ENCODE measurements around the gene RNF13.
A peak's percentile ranks its signal among the peaks of the same experiment; 100 is the strongest.
"Not testable (repeated sequence)": the region's sequence is repeated elsewhere in the genome, so short reads cannot be mapped to it uniquely, and the experiment has no call there.

Gene RNF13

DNA sequence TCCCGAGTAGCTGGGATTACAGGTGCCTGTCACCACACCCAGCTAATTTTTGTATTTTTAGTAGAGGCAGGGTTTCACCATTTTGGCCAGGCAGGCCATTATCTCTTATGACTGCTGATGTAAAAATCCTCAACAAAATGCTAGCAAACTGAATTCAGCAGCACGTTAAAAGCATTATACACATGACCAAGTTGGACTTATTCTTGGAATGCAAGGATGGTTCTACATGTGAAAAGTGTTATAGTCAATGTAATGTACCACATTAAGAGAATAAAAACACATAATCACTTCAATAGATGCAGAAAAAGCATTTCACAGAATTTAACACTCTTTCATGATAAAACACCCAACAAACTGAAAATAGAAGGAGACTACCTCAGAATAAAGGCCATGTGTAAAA, 20.2 kb downstream of the RNF13 start:
- Mint-ChIP-seq H3K27me3 (no peaks in the 10 kb centered on the region), H3K9me3 (peaks cover 59% of the 10 kb centered on the region), H3K27ac (no peak overlapping the region), H3K4me1 (ENCODE audit: low read depth) (peaks cover 6% of the 10 kb centered on the region), H3K4me3 (no peak overlapping the region), H3K36me3 (ENCODE audit: low read depth) (peaks cover 82% of the 10 kb centered on the region)
- intact Hi-C loops (cut with micrococcal nuclease): no loop called here

DNA sequence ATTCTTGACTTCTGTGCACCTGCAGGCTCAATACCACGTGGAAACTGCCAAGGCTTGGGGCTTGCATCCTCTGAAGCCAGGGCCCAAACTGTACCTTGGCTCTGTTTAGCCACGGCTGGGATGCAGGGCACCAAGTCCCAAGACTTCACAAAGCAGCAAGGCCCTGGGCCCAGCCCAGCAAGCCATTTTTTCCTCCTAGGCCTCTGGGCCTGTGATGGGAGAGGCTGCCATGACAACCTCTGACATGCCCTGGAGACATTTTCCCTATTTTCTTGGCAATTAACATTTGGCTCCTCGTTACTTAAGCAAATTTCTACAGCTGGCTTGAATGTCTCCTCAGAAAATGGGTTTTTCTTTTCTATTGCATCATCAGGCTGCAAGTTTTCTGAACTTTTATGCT, 25.5 kb downstream of the RNF13 start:
- peaks cover 67% of the 10 kb centered on the region for H3K36me3 Mint-ChIP-seq (ENCODE audit: low read depth)
- intact Hi-C loops (cut with micrococcal nuclease): not testable (repeated sequence)
- H3K9me3 Mint-ChIP-seq: peaks cover 33% of the 10 kb centered on the region

DNA sequence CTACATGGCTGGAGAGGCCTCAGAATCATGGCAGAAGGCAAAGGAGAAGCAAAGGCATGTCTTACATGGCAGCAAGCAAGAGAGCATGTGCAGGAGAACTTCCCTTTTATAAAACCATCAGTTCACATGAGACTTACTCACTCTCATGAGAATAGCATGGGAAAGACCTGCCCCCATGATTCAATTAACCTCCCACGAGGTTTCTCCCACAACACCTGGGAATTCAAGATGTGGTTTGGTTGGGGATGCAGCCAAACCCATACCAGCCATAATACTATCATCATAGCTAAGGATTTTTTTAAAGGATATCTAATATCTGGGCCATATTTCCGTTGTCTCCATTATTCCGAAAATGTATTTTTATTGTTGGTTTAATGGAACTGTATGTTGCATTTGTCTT, 26.5 kb downstream of the RNF13 start:
- H3K27me3 Mint-ChIP-seq; H3K27ac Mint-ChIP-seq; intact Hi-C loops (cut with micrococcal nuclease); H3K4me3 Mint-ChIP-seq: not testable (repeated sequence)
- peaks cover 26% of the 10 kb centered on the region for H3K9me3 Mint-ChIP-seq
- H3K36me3 Mint-ChIP-seq (ENCODE audit: low read depth): peaks cover 63% of the 10 kb centered on the region
- peaks cover 33% of the 10 kb centered on the region for H3K4me1 Mint-ChIP-seq (ENCODE audit: low read depth)

More for the DNA sequence above, 25.5 kb downstream of the RNF13 start:
- not testable (repeated sequence) for H3K4me3 Mint-ChIP-seq, H3K27ac Mint-ChIP-seq, H3K27me3 Mint-ChIP-seq
- H3K4me1 Mint-ChIP-seq (ENCODE audit: low read depth): peaks cover 25% of the 10 kb centered on the region

DNA sequence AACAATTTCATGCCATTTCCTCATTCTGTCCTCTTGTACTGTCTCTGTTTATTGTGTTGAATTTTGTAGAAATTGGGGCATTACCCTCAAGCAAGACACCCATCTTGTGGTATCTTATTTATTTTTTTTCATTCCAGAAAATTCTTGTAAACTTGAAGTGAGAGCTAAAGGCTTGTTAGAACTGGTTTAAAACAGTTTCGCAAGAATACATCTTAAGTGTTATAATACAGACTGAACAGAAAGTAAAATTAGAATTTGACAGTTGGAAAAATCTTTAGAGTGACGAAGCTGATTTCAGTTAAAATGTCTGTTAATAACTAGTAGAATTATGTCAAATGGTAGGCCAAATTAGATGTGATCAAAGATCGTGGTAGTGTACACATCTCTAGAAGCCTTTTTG, 26.9 kb downstream of the RNF13 start:
- peaks cover 61% of the 10 kb centered on the region for H3K36me3 Mint-ChIP-seq (ENCODE audit: low read depth)
- peaks cover 22% of the 10 kb centered on the region for H3K9me3 Mint-ChIP-seq
- H3K27ac Mint-ChIP-seq: no peak overlapping the region
- no peaks in the 10 kb centered on the region for H3K27me3 Mint-ChIP-seq
- peaks cover 36% of the 10 kb centered on the region for H3K4me1 Mint-ChIP-seq (ENCODE audit: low read depth)
- intact Hi-C loops (cut with micrococcal nuclease): no loop called here
- H3K4me3 Mint-ChIP-seq: no peak overlapping the region

DNA sequence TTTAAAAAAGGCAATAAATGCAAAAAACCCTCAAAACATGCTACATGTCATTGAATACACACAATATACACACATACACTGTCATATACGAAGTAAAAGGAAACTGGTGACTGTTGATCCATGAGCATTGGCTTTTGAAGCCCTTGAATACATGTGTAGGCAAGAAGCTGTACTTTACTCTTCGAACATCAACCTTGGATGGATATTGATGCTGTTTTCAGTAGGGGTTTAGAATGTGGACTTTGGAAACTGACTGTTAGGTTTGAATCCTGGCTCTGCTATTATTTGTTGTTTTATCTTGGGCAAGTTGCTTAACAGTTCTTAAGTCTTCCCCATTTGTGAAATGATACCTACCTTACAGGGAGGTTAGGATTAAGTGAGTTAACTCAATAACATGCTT, 30.5 kb downstream of the RNF13 start:
- H3K27ac Mint-ChIP-seq: no peak overlapping the region
- H3K9me3 Mint-ChIP-seq: peaks cover 12% of the 10 kb centered on the region
- intact Hi-C loops (cut with micrococcal nuclease): no loop called here
- peaks cover 58% of the 10 kb centered on the region for H3K4me1 Mint-ChIP-seq (ENCODE audit: low read depth)
- H3K36me3 Mint-ChIP-seq (ENCODE audit: low read depth): peaks cover 60% of the 10 kb centered on the region
- no peak overlapping the region for H3K4me3 Mint-ChIP-seq
- H3K27me3 Mint-ChIP-seq: no peaks in the 10 kb centered on the region

DNA sequence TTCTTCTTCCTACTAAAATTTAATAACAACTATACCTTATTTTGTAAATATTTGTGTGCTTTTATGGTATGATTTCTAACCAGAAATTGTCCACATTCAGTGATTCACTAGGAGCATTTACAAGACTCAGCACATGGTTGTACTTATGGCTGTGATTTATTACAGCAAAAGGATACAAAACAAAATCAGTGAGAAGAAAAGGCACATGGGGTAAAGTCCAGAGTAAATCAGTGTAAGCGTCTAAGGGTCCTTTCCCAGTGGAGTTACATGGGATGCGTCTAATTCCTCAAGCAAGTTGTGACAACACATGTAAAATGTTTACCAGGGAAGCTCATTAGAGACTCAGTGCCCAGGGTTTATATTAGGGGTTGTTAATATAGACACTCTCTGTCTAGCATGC, 31.1 kb downstream of the RNF13 start:
- no peak overlapping the region for H3K4me3 Mint-ChIP-seq
- peaks cover 61% of the 10 kb centered on the region for H3K4me1 Mint-ChIP-seq (ENCODE audit: low read depth)
- peaks cover 64% of the 10 kb centered on the region for H3K36me3 Mint-ChIP-seq (ENCODE audit: low read depth)
- H3K27me3 Mint-ChIP-seq: no peaks in the 10 kb centered on the region
- intact Hi-C loops (cut with micrococcal nuclease): no loop called here
- peaks cover 14% of the 10 kb centered on the region for H3K9me3 Mint-ChIP-seq
- H3K27ac Mint-ChIP-seq: no peak overlapping the region

DNA sequence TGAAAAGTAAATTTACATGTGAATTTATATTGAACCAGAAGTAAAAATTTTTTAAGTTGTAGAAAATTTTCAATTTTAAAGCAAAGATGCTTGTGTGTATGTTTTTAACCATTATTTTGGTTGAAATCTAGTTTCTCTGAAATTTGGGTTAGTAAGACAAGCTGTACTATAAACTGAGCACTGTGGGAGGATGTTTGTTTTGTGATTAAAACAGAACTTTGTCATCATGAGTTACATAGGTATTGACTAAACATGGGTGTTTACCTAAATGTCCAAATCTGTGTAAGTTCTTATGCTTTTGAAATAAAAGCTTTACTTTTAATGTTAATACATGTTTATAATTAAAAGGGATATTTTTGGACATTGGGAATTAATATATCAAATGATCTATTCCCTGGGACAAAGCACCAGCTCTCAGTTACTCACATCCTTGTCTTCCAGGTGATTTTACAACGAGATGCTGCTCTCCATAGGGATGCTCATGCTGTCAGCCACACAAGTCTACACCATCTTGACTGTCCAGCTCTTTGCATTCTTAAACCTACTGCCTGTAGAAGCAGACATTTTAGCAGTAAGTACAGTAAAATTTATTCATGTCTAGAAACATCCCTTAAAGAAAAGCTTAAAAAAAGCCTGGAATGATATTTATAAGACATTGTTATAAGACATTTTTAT, 32.7 kb downstream of the RNF13 start:
- H3K4me1 Mint-ChIP-seq (ENCODE audit: low read depth): peaks cover 50% of the 10 kb centered on the region
- H3K9me3 Mint-ChIP-seq: peaks cover 14% of the 10 kb centered on the region
- no peak overlapping the region for H3K4me3 Mint-ChIP-seq
- peaks cover 66% of the 10 kb centered on the region for H3K36me3 Mint-ChIP-seq (ENCODE audit: low read depth)
- no peaks in the 10 kb centered on the region for H3K27me3 Mint-ChIP-seq
- intact Hi-C loops (cut with micrococcal nuclease): no loop called here
- no peak overlapping the region for H3K27ac Mint-ChIP-seq

DNA sequence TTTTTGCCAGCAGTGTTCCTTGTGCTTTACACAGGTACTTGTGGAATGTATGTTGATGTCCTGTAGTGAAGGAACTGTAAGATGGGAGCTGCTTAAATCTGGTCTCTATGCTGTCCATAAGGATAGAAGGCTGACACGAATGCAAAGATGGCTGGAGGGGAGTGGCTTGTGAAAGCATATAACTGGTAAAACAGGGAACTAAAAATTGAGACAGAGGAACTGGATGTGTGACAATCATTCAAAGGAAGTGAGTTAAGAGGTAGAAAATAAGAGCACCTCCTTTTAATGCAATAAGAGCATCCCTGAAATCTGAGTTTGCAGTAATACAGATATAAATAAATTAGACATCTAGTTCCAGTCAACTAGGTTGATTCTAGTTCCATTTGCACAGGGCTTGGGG, 35.2 kb downstream of the RNF13 start:
- intact Hi-C loops (cut with micrococcal nuclease): no loop called here
- Mint-ChIP-seq H3K9me3 (peaks cover 14% of the 10 kb centered on the region), H3K4me3 (no peak overlapping the region), H3K27ac (peak overlapping the region; percentile 69), H3K36me3 (ENCODE audit: low read depth) (peaks cover 75% of the 10 kb centered on the region), H3K4me1 (ENCODE audit: low read depth) (peaks cover 46% of the 10 kb centered on the region), H3K27me3 (no peaks in the 10 kb centered on the region)

DNA sequence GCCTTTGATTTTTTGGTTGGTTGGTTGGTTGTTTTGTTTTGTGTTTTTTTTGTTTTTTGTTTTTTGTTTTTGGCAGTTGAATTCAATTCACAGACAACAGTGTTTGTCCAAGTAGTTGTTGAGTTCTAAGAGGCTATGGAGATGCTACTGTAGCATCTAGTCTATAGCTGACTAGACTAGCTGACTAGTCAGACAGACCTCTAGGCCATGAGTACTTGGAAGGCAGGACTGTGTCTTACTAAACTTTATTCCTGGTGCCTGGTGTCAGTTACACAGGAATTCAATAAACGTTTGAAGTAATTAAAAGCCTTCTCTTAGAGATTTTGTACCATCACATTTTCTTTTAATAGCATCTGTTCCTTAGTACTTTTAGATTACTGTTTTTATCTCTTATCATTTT, 35.7 kb downstream of the RNF13 start:
- Mint-ChIP-seq H3K27me3 (no peaks in the 10 kb centered on the region), H3K27ac (peak overlapping the region; percentile 69), H3K4me3 (no peak overlapping the region), H3K9me3 (peaks cover 14% of the 10 kb centered on the region), H3K36me3 (ENCODE audit: low read depth) (peaks cover 80% of the 10 kb centered on the region), H3K4me1 (ENCODE audit: low read depth) (peaks cover 44% of the 10 kb centered on the region)
- intact Hi-C loops (cut with micrococcal nuclease): no loop called here

DNA sequence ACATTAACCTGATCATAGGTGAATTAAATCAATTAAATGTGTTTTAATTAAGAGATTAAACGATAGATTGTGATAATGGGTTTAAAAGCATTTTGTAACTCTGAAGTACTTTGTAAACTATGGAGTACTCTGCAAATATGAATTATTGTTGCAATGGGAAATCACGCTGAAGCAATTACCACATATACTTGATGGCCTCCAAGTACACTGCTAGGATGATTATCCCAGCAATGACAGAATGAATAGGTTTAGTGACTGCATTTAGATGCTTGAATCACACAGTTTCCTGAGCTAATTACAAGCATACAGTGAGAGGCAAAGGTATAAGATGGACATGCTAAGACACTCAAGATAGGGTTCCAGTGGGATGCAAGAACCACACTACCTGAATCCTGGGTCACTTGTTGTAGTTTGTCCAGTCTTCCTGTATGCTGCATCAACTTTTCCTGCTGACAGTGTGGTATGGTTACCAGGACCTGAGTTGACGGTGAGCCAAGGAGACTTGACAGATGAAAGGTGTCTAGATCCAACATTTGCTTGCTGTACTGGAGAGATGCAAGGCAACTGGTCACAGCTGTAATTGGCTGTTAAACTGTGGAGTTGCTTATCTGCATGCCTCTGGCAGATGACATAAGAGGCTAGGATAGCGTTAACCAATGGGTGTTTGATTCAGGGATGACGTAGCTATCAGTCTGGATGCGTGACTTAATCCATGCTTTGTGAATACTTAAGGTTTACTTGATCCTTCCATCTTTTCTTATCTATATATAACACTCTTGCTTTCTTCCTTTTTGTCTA, 38.0 kb downstream of the RNF13 start:
- Mint-ChIP-seq H3K4me1 (ENCODE audit: low read depth) (peaks cover 28% of the 10 kb centered on the region), H3K27me3 (no peaks in the 10 kb centered on the region), H3K9me3 (peaks cover 14% of the 10 kb centered on the region), H3K27ac (no peak overlapping the region), H3K36me3 (ENCODE audit: low read depth) (peaks cover 91% of the 10 kb centered on the region), H3K4me3 (no peak overlapping the region)
- intact Hi-C loops (cut with micrococcal nuclease): no loop called here

DNA sequence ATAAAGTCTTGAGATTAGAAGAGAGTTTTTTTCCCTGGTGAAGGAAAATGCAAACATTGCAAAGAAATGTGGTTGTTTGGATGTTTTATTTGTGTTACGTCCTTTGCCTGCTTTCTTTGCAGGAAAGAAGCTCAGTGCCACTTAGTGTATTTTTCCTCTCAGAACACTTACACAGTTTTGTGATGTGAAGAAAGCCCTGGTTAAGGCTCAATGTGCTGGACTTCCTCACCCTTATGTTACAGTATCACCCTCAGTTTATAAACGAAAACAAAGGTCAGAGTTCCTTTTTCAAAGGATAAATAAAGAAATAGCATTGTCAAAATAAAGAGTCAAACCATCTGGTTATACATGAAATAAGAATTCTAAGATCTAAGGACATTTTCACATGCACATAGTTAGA, 45.9 kb downstream of the RNF13 start:
- no peak overlapping the region for H3K27ac Mint-ChIP-seq
- H3K4me1 Mint-ChIP-seq (ENCODE audit: low read depth): peaks cover 5% of the 10 kb centered on the region
- intact Hi-C loops (cut with micrococcal nuclease): loop anchor here (5.0 kb wide), 1 partner anchor 37 kb away; no protein-coding TSS in a partner anchor
- H3K36me3 Mint-ChIP-seq (ENCODE audit: low read depth): peaks cover 85% of the 10 kb centered on the region
- H3K4me3 Mint-ChIP-seq: no peak overlapping the region
- no peaks in the 10 kb centered on the region for H3K9me3 Mint-ChIP-seq
- no peaks in the 10 kb centered on the region for H3K27me3 Mint-ChIP-seq

DNA sequence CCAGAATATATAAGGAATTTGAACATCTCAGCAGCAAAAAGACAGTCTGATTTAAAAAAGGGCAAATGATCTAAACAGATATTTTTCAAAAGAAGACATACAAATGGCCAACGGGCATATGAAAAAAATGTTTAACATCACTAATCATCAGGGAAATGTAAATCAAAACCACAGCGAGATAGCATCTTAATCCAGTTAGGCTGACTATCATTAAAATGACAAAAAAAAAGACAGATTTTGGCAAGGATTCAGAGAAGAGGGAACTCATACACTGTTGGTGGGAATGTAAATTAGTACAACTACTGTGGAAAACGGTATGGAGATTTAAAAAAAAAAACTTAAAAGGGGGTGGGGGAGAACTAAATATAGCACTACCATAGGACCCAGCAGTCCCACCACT, 47.9 kb downstream of the RNF13 start:
- Mint-ChIP-seq H3K27me3 (no peaks in the 10 kb centered on the region), H3K9me3 (no peaks in the 10 kb centered on the region), H3K27ac (no peak overlapping the region), H3K4me3 (no peak overlapping the region), H3K4me1 (ENCODE audit: low read depth) (peaks cover 5% of the 10 kb centered on the region), H3K36me3 (ENCODE audit: low read depth) (peaks cover 85% of the 10 kb centered on the region)
- intact Hi-C loops (cut with micrococcal nuclease): no loop called here

DNA sequence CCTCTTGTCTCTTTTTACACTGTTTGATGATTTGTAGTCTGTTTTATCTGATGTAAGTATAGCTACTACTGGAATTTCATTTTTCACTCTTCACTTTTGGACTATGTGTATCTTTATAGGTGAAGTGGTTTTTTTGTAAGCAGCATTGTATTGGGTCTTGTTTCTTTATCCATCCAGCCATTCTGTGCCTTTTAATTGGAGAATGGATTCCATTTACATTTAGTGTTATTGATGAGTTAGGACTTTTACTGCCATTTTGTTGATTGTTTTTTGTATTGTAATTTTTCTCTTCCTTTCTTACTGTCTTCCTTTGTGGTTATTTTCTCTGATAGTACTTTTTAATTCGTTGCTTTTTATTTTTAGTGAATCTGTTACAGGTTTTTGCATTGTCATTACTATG, 54.5 kb downstream of the RNF13 start:
- H3K4me1 Mint-ChIP-seq (ENCODE audit: low read depth): peaks cover 35% of the 10 kb centered on the region
- H3K9me3 Mint-ChIP-seq: peaks cover 23% of the 10 kb centered on the region
- peaks cover 88% of the 10 kb centered on the region for H3K36me3 Mint-ChIP-seq (ENCODE audit: low read depth)
- intact Hi-C loops (cut with micrococcal nuclease): no loop called here
- no peak overlapping the region for H3K27ac Mint-ChIP-seq
- H3K4me3 Mint-ChIP-seq: no peak overlapping the region
- no peaks in the 10 kb centered on the region for H3K27me3 Mint-ChIP-seq

DNA sequence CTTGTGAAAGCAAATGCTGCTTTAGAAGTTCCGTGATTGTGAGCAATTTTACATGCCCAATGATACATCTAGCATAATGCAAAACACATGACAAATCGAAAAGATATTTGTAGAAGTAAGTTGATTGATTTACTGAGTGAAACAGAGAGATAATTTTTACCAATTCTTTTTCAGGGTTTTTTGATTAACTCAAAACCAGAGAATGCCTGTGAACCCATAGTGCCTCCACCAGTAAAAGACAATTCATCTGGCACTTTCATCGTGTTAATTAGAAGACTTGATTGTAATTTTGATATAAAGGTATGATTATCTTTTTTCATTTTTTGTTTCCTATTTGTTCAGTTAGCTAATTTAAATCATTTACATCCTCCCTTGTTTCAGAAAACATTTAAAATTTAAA, 58.8 kb downstream of the RNF13 start:
- H3K4me3 Mint-ChIP-seq: no peak overlapping the region

More for the DNA sequence above, 58.8 kb downstream of the RNF13 start:
- Mint-ChIP-seq H3K4me1 (ENCODE audit: low read depth) (peaks cover 42% of the 10 kb centered on the region), H3K36me3 (ENCODE audit: low read depth) (peaks cover 76% of the 10 kb centered on the region), H3K27me3 (no peaks in the 10 kb centered on the region), H3K9me3 (peaks cover 21% of the 10 kb centered on the region), H3K27ac (no peak overlapping the region)
- intact Hi-C loops (cut with micrococcal nuclease): no loop called here

Data from dendritic cell treated with granulocyte-macrophage colony-stimulating factor and Interleukin-4, amounts not matched to agents 40 ng/mL and 50 ng/mL, for 4 days (primary cell).